Measurements from ENCODE around the gene COL13A1. TPM values are rescaled to one million over a fixed set of nuclear protein-coding genes. Genes with fewer than 3 reads are reported as not detected.

Gene COL13A1
- total RNA-seq, 1 experiment from 2014 or later = 3.6 TPM

DNA sequence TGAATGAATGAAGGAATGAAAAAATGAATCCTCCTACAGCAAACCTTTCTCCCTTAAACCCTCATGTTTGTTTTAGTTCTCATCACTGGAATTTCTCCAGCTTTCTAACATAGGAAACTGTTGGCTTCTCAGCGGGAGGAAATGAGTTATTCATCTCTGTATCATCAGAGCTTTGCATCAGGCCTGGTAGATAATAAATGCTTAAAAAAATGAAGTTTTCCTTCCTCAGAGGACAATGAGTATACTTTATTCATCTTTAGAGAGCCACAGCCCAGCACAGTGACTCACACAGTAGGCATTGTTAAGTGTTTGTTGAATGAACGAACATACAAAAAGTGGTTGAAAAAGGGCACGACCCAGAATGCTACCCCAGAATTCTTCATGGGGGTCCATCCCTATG, 62.6 kb downstream of the COL13A1 start:
- Histone ChIP-seq H3K79me1 (ENCODE audit: insufficient read depth, low read depth, low read length, poor library complexity, severe bottlenecking) (no peaks in the 10 kb centered on the region), H3K9me3 (ENCODE audit: control insufficient read depth, low read depth, low read length) (no peaks in the 10 kb centered on the region), H3K18ac (ENCODE audit: insufficient read length, low read depth, low read length) (no peak overlapping the region), H3T11ph (ENCODE audit: low read length) (no peak overlapping the region), H3K23me2 (ENCODE audit: insufficient read length, low read depth, low read length, poor library complexity, severe bottlenecking) (peaks cover 2% of the 10 kb centered on the region), H4K20me1 (ENCODE audit: control insufficient read depth, insufficient read depth, insufficient read length) (no peaks in the 10 kb centered on the region), H2BK15ac (ENCODE audit: low read depth, low read length) (no peak overlapping the region), H2AFZ (ENCODE audit: low read length) (no peak overlapping the region), H3K14ac (ENCODE audit: insufficient read depth, low read length) (no peak overlapping the region), H3K4ac (ENCODE audit: low read depth, low read length) (no peak overlapping the region), H3K23ac (ENCODE audit: insufficient read length, low read depth, low read length) (no peak overlapping the region), H3K27me3 (ENCODE audit: insufficient read depth, low read length) (no peaks in the 10 kb centered on the region), H2BK120ac (ENCODE audit: low read depth, low read length, poor library complexity, severe bottlenecking) (no peak overlapping the region), H2BK5ac (ENCODE audit: insufficient read length, low read length) (no peak overlapping the region), H4K5ac (ENCODE audit: insufficient read length, low read depth, low read length) (no peak overlapping the region), H3K27ac (ENCODE audit: insufficient read length, low read depth, low read length) (no peak overlapping the region), H3K4me2 (ENCODE audit: insufficient read depth, insufficient read length, low read length) (no peak overlapping the region), H4K8ac (replicated peaks; ENCODE audit: insufficient read length, low read depth, low read length) (no peak overlapping the region), H3K4me1 (ENCODE audit: insufficient read depth, low read length) (peaks cover 20% of the 10 kb centered on the region), H2AK5ac (ENCODE audit: insufficient read length, low read length) (no peak overlapping the region), H2BK12ac (ENCODE audit: insufficient read length, low read depth, low read length) (no peak overlapping the region), H3K9ac (ENCODE audit: extremely low read depth, insufficient read length, low read length) (no peak overlapping the region), H3K79me2 (ENCODE audit: insufficient read depth, low read length) (no peaks in the 10 kb centered on the region), H3K56ac (ENCODE audit: insufficient read length, low read depth, low read length) (no peak overlapping the region), H4K91ac (ENCODE audit: insufficient read length, low read depth, low read length) (no peak overlapping the region), H2BK20ac (ENCODE audit: low read depth, low read length, poor library complexity, severe bottlenecking) (no peak overlapping the region)
- Mint-ChIP-seq H3K4me3 (no peak overlapping the region), H3K27ac (no peak overlapping the region), H3K36me3 (ENCODE audit: insufficient read depth in 1 of 3, low read depth in 3 of 3) (no peaks in the 10 kb centered on the region), H3K4me1 (peaks cover 69 to 79% of the 10 kb centered on the region in 2 experiments), H3K27me3 (ENCODE audit: low read depth) (peaks cover 11% of the 10 kb centered on the region), H3K9me3 (no peaks in the 10 kb centered on the region)
- no CpG with 5 or more reads among the region's 3 CpGs for WGBS (ENCODE audit: extremely low coverage, insufficient read length, low lambda C conversion rate)
- TF ChIP-seq, protein P1, sequence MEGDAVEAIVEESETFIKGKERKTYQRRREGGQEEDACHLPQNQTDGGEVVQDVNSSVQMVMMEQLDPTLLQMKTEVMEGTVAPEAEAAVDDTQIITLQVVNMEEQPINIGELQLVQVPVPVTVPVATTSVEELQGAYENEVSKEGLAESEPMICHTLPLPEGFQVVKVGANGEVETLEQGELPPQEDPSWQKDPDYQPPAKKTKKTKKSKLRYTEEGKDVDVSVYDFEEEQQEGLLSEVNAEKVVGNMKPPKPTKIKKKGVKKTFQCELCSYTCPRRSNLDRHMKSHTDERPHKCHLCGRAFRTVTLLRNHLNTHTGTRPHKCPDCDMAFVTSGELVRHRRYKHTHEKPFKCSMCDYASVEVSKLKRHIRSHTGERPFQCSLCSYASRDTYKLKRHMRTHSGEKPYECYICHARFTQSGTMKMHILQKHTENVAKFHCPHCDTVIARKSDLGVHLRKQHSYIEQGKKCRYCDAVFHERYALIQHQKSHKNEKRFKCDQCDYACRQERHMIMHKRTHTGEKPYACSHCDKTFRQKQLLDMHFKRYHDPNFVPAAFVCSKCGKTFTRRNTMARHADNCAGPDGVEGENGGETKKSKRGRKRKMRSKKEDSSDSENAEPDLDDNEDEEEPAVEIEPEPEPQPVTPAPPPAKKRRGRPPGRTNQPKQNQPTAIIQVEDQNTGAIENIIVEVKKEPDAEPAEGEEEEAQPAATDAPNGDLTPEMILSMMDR (conservative IDR thresholded peaks at IDR 0.05) = no peak
- DNase-seq = no peak

All from H9 (cell line).